Measurements from ENCODE around the gene FGF23. TPM values are rescaled to one million over a fixed set of nuclear protein-coding genes. Genes with fewer than 3 reads are reported as not detected.

Gene FGF23
- total and polyA plus RNA-seq, 2 donors (not counting 1 experiment from before 2014, with no cell fraction given) = not detected

- Histone ChIP-seq H4K20me1 (ENCODE audit: control insufficient read depth, insufficient read depth, low read length, poor library complexity, severe bottlenecking) (no peaks in the 10 kb centered on the region), H2AFZ (ENCODE audit: insufficient read depth, low read depth, low read length, poor library complexity, severe bottlenecking) (no peak overlapping the region), H3K9me3 (ENCODE audit: control extremely low read depth in 1 of 3, control insufficient read depth in 2 of 3, insufficient read depth in 1 of 3, low read length in 2 of 3) (no peaks in the 10 kb centered on the region), H3K27ac (ENCODE audit: low read length in 2 of 2) (no peak overlapping the region), H3K4me3 (ENCODE audit: control extremely low read depth in 1 of 5, extremely low read depth in 1 of 5, insufficient read depth in 1 of 5, low read depth in 2 of 5, low read length in 4 of 5) (no peak overlapping the region), H3K4me2 (replicated peaks; ENCODE audit: low read depth, low read length, poor library complexity, severe bottlenecking) (no peak overlapping the region), H3K36me3 (replicated peaks in 1 of 2; ENCODE audit: control extremely low read depth in 1 of 2, control insufficient read depth in 1 of 2, extremely low read depth in 1 of 2, insufficient read depth in 2 of 2, low read length in 1 of 2) (no peaks in the 10 kb centered on the region), H3K79me2 (ENCODE audit: control insufficient read depth, insufficient read depth, low read length) (no peaks in the 10 kb centered on the region), H3K27me3 (replicated peaks in 1 of 4; ENCODE audit: control extremely low read depth in 1 of 4, control insufficient read depth in 3 of 4, insufficient read depth in 4 of 4, low read length in 3 of 4) (peaks cover 0 to 10% (median 2%) of the 10 kb centered on the region in 4 experiments), H3K4me1 (ENCODE audit: control insufficient read depth in 2 of 2, insufficient read depth in 2 of 2, low read length in 2 of 2) (no peaks in the 10 kb centered on the region), H3K9ac (ENCODE audit: low read length) (no peak overlapping the region)
- Mint-ChIP-seq H3K9me3 (ENCODE audit: insufficient read depth) (no peaks in the 10 kb centered on the region), H3K4me3 (no peak overlapping the region), H3K27ac (no peak overlapping the region), H3K4me1 (no peaks in the 10 kb centered on the region), H3K27me3 (peaks cover 30% of the 10 kb centered on the region)
- POLR2A ChIA-PET = no interaction called here
- no CpG with 5 or more reads among the region's 1 CpG for WGBS (ENCODE audit: insufficient coverage)
- TF ChIP-seq CTCF (IDR thresholded peaks at IDR 0.05) = no peak
- TF ChIP-seq EZH2 (IDR thresholded peaks at IDR 0.05; ENCODE audit: borderline replicate concordance, insufficient read depth, low read depth, low read length, poor library complexity, severe bottlenecking) = no peak
- no peak for ATAC-seq (ENCODE audit: low read depth)
- CTCF ChIA-PET = no interaction called here
- intact Hi-C loops (cut with micrococcal nuclease) = no loop called here
- DNase-seq = no peak
These were observed 8.5 kb upstream of the FGF23 start for GRCh38 chr12:4388032-4388431.

GRCh38 chr12:4387607-4388006 lies 8.1 kb upstream of the FGF23 start:
- no peak overlapping the region for H2AFZ ChIP-seq (ENCODE audit: insufficient read depth, low read depth, low read length, poor library complexity, severe bottlenecking)
- H3K4me1 Mint-ChIP-seq = no peaks in the 10 kb centered on the region
- ChIA-PET POLR2A (no interaction called here), CTCF (no interaction called here)
- H3K27ac Mint-ChIP-seq = no peak overlapping the region
- no peak overlapping the region for H3K4me2 ChIP-seq (replicated peaks; ENCODE audit: low read depth, low read length, poor library complexity, severe bottlenecking)
- ATAC-seq (ENCODE audit: low read depth) (no peak), DNase-seq (no peak)
- intact Hi-C loops (cut with micrococcal nuclease) = no loop called here
- no peaks in the 10 kb centered on the region for H3K9me3 Mint-ChIP-seq (ENCODE audit: insufficient read depth)
- WGBS (ENCODE audit: insufficient coverage) = no CpG with 5 or more reads among the region's 5 CpGs
- H3K9ac ChIP-seq (ENCODE audit: low read length) = no peak overlapping the region
- TF ChIP-seq CTCF (IDR thresholded peaks at IDR 0.05) (no peak), EZH2 (IDR thresholded peaks at IDR 0.05; ENCODE audit: borderline replicate concordance, insufficient read depth, low read depth, low read length, poor library complexity, severe bottlenecking) (no peak)
- H3K4me3 Mint-ChIP-seq = no peak overlapping the region
- peaks cover 26% of the 10 kb centered on the region for H3K27me3 Mint-ChIP-seq
- no peak overlapping the region for H3K27ac ChIP-seq (ENCODE audit: low read length in 2 of 2)
- H3K4me1 ChIP-seq (ENCODE audit: control insufficient read depth in 2 of 2, insufficient read depth in 2 of 2, low read length in 2 of 2) = no peaks in the 10 kb centered on the region
- no peaks in the 10 kb centered on the region for H3K79me2 ChIP-seq (ENCODE audit: control insufficient read depth, insufficient read depth, low read length)
- no peak overlapping the region for H3K4me3 ChIP-seq (ENCODE audit: control extremely low read depth in 1 of 5, extremely low read depth in 1 of 5, insufficient read depth in 1 of 5, low read depth in 2 of 5, low read length in 4 of 5)
- no peaks in the 10 kb centered on the region for H4K20me1 ChIP-seq (ENCODE audit: control insufficient read depth, insufficient read depth, low read length, poor library complexity, severe bottlenecking)
- no peaks in the 10 kb centered on the region for H3K9me3 ChIP-seq (ENCODE audit: control extremely low read depth in 1 of 3, control insufficient read depth in 2 of 3, insufficient read depth in 1 of 3, low read length in 2 of 3)
- H3K27me3 ChIP-seq (replicated peaks in 1 of 4; ENCODE audit: control extremely low read depth in 1 of 4, control insufficient read depth in 3 of 4, insufficient read depth in 4 of 4, low read length in 3 of 4) = peaks cover 0 to 7% (median 0%) of the 10 kb centered on the region in 4 experiments
- H3K36me3 ChIP-seq (replicated peaks in 1 of 2; ENCODE audit: control extremely low read depth in 1 of 2, control insufficient read depth in 1 of 2, extremely low read depth in 1 of 2, insufficient read depth in 2 of 2, low read length in 1 of 2) = no peaks in the 10 kb centered on the region

All from B cell (primary cell).